Measurements from ENCODE around the gene NCOA1. TPM values are rescaled to one million over a fixed set of nuclear protein-coding genes. Genes with fewer than 3 reads are reported as not detected.

Gene NCOA1
- total RNA-seq, 2 donors from 2014 or later, result 44.2 to 47.1 TPM

GRCh38 chr2:24625728-24626127 lies 134.7 kb downstream of the NCOA1 start:
- Mint-ChIP-seq H3K27me3 (no peaks in the 10 kb centered on the region), H3K4me3 (no peak overlapping the region), H3K36me3 (ENCODE audit: low read depth) (peaks cover 2% of the 10 kb centered on the region), H3K4me1 (peaks cover 37% of the 10 kb centered on the region), H3K27ac (peak overlapping the region; percentile 80)
- H3K9me3 ChIP-seq (ENCODE audit: control insufficient read depth, low read length, poor library complexity, severe bottlenecking), result no peaks in the 10 kb centered on the region
- ATAC-seq (no peak), DNase-seq (no peak)

- Mint-ChIP-seq H3K27ac (peak overlapping the region; percentile 80), H3K4me1 (peaks cover 37% of the 10 kb centered on the region), H3K27me3 (no peaks in the 10 kb centered on the region), H3K4me3 (no peak overlapping the region), H3K36me3 (ENCODE audit: low read depth) (peaks cover 2% of the 10 kb centered on the region)
- no peak for DNase-seq
- ATAC-seq, result no peak
- H3K9me3 ChIP-seq (ENCODE audit: control insufficient read depth, low read length, poor library complexity, severe bottlenecking), result no peaks in the 10 kb centered on the region
These were observed 135.1 kb downstream of the NCOA1 start for GRCh38 chr2:24626131-24626530.

DNA sequence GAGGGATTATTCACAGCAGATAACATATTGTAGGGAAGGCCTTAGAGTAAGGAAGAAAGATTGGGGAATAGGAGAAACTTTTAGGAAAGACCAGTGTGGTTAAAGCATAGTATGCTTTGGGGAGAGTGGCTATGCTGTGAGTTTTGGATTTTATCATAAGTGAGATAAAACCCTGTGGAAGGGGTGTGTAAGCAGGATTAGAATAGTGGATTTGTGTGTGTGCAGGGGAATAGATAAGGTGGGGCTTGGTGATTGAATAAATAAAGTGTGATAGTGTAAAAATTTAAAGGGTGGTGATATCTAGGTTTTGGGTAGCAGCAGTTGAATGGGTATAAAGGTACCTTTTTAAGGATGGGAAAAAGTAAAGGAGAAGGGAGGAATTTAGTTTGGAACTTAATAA lies 137.7 kb downstream of the NCOA1 start:
- H3K4me3 Mint-ChIP-seq, result no peak overlapping the region
- peaks cover 2% of the 10 kb centered on the region for H3K36me3 Mint-ChIP-seq (ENCODE audit: low read depth)
- peak overlapping the region; percentile 32 for H3K27ac Mint-ChIP-seq
- H3K27me3 Mint-ChIP-seq, result no peaks in the 10 kb centered on the region
- ATAC-seq, result no peak
- DNase-seq, result no peak
- H3K4me1 Mint-ChIP-seq, result peaks cover 37% of the 10 kb centered on the region
- no peaks in the 10 kb centered on the region for H3K9me3 ChIP-seq (ENCODE audit: control insufficient read depth, low read length, poor library complexity, severe bottlenecking)

- DNase-seq (no peak), ATAC-seq (no peak)
- no peaks in the 10 kb centered on the region for H3K27me3 Mint-ChIP-seq
- no peak overlapping the region for H3K4me3 Mint-ChIP-seq
- H3K4me1 Mint-ChIP-seq, result peaks cover 21% of the 10 kb centered on the region
- no peak overlapping the region for H3K27ac Mint-ChIP-seq
- H3K9me3 ChIP-seq (ENCODE audit: control insufficient read depth, low read length, poor library complexity, severe bottlenecking), result no peaks in the 10 kb centered on the region
- peaks cover 4% of the 10 kb centered on the region for H3K36me3 Mint-ChIP-seq (ENCODE audit: low read depth)
These were observed 141.1 kb downstream of the NCOA1 start for GRCh38 chr2:24632172-24632571.

GRCh38 chr2:24635181-24635580 lies 144.1 kb downstream of the NCOA1 start:
- Mint-ChIP-seq H3K27me3 (no peaks in the 10 kb centered on the region), H3K27ac (peak overlapping the region; percentile 51), H3K4me3 (no peak overlapping the region), H3K4me1 (peaks cover 15% of the 10 kb centered on the region), H3K36me3 (ENCODE audit: low read depth) (peaks cover 2% of the 10 kb centered on the region)
- no peaks in the 10 kb centered on the region for H3K9me3 ChIP-seq (ENCODE audit: control insufficient read depth, low read length, poor library complexity, severe bottlenecking)
- ATAC-seq, result no peak
- DNase-seq, result no peak

DNA sequence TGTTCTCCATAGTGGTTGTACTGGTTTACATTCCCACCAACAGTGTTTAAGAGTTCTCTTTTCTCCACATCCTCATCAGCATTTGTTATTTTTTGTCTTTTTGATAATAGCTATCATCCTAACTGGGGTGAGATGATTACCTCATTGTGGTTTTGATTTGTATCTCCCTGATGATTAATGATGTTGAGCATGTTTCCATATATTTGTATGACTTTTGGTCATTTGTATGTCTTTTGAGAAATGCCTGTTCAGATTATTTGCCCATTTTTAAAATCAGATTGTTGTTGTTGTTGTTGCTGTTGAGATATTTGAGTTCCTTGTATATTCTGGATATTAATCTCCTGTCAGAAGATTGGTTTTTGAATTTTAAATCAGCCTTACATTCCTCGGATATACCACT lies 147.5 kb downstream of the NCOA1 start:
- Mint-ChIP-seq H3K27ac (no peak overlapping the region), H3K4me3 (no peak overlapping the region), H3K36me3 (ENCODE audit: low read depth) (peaks cover 2% of the 10 kb centered on the region), H3K27me3 (no peaks in the 10 kb centered on the region), H3K4me1 (peaks cover 12% of the 10 kb centered on the region)
- DNase-seq (no peak), ATAC-seq (no peak)
- H3K9me3 ChIP-seq (ENCODE audit: control insufficient read depth, low read length, poor library complexity, severe bottlenecking), result no peaks in the 10 kb centered on the region

GRCh38 chr2:24642351-24642750 lies 151.3 kb downstream of the NCOA1 start:
- ATAC-seq, result no peak
- DNase-seq, result no peak
- H3K36me3 Mint-ChIP-seq (ENCODE audit: low read depth), result peaks cover 5% of the 10 kb centered on the region
- no peak overlapping the region for H3K27ac Mint-ChIP-seq
- no peaks in the 10 kb centered on the region for H3K27me3 Mint-ChIP-seq
- no peak overlapping the region for H3K4me3 Mint-ChIP-seq
- no peaks in the 10 kb centered on the region for H3K9me3 ChIP-seq (ENCODE audit: control insufficient read depth, low read length, poor library complexity, severe bottlenecking)
- peaks cover 10% of the 10 kb centered on the region for H3K4me1 Mint-ChIP-seq

GRCh38 chr2:24643051-24643450 lies 152.0 kb downstream of the NCOA1 start:
- Mint-ChIP-seq H3K27me3 (no peaks in the 10 kb centered on the region), H3K27ac (no peak overlapping the region), H3K4me1 (peaks cover 10% of the 10 kb centered on the region), H3K4me3 (no peak overlapping the region), H3K36me3 (ENCODE audit: low read depth) (peaks cover 5% of the 10 kb centered on the region)
- H3K9me3 ChIP-seq (ENCODE audit: control insufficient read depth, low read length, poor library complexity, severe bottlenecking), result no peaks in the 10 kb centered on the region
- DNase-seq (no peak), ATAC-seq (no peak)

- peaks cover 10% of the 10 kb centered on the region for H3K4me1 Mint-ChIP-seq
- H3K36me3 Mint-ChIP-seq (ENCODE audit: low read depth), result peaks cover 5% of the 10 kb centered on the region
- H3K27me3 Mint-ChIP-seq, result no peaks in the 10 kb centered on the region
- no peak for ATAC-seq
- H3K27ac Mint-ChIP-seq, result no peak overlapping the region
- no peaks in the 10 kb centered on the region for H3K9me3 ChIP-seq (ENCODE audit: control insufficient read depth, low read length, poor library complexity, severe bottlenecking)
- no peak for DNase-seq
- H3K4me3 Mint-ChIP-seq, result no peak overlapping the region
These were observed 153.0 kb downstream of the NCOA1 start for GRCh38 chr2:24644032-24644431.

DNA sequence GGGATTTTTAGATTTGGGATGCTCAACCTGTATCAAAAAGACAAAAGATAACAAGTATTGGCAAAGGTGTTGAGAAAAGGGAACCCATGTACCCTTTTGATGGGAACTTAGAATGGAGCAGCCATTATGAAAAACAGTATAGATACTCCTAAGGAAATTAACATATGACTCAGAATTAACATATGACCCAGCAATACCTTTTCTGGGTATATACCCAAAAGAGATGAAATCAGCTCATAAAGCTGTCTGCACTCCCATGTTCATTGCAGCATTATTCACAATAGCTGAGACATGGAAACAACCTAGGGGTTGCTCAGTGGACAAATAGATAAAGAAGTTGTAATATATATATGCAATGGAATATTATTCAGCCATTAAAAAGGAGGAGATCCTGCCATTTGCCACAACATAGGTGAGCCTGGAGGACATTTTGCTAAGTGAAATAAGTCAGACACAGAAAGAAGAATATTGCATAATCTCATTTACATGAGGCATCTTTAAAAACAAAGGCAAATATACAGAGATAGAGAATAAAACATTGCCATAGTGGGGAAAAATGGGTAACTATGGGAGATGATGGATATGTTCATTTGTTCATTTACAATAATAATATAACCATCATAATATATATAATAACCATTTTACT lies 160.1 kb downstream of the NCOA1 start:
- no peak overlapping the region for H3K4me3 Mint-ChIP-seq
- no peak for ATAC-seq
- peaks cover 12% of the 10 kb centered on the region for H3K4me1 Mint-ChIP-seq
- H3K27ac Mint-ChIP-seq, result no peak overlapping the region
- DNase-seq, result no peak
- H3K9me3 ChIP-seq (ENCODE audit: control insufficient read depth, low read length, poor library complexity, severe bottlenecking), result no peaks in the 10 kb centered on the region
- no peaks in the 10 kb centered on the region for H3K27me3 Mint-ChIP-seq
- H3K36me3 Mint-ChIP-seq (ENCODE audit: low read depth), result peaks cover 6% of the 10 kb centered on the region

DNA sequence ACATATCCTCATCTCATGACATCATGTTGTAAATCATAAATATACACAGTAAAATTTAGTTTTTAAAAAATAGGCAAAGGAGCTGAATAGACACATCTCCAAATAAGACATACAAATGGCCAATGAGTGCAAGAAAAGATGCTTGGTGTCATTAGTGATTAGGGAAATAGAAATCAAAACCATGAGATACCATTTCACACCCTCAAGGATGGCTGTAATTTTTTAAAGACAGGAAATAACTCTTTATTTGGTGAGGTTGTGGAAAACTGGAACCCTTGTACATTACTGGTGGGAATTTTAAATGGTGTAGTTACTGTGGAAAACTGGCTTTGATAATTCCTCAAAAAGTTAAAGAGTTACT lies 160.6 kb downstream of the NCOA1 start:
- no peaks in the 10 kb centered on the region for H3K27me3 Mint-ChIP-seq
- no peak for DNase-seq
- no peak overlapping the region for H3K27ac Mint-ChIP-seq
- H3K4me3 Mint-ChIP-seq, result no peak overlapping the region
- no peak for ATAC-seq
- no peaks in the 10 kb centered on the region for H3K9me3 ChIP-seq (ENCODE audit: control insufficient read depth, low read length, poor library complexity, severe bottlenecking)
- H3K4me1 Mint-ChIP-seq, result peaks cover 12% of the 10 kb centered on the region
- H3K36me3 Mint-ChIP-seq (ENCODE audit: low read depth), result peaks cover 5% of the 10 kb centered on the region

GRCh38 chr2:24652265-24653182 lies 161.5 kb downstream of the NCOA1 start:
- no peak for DNase-seq

DNA sequence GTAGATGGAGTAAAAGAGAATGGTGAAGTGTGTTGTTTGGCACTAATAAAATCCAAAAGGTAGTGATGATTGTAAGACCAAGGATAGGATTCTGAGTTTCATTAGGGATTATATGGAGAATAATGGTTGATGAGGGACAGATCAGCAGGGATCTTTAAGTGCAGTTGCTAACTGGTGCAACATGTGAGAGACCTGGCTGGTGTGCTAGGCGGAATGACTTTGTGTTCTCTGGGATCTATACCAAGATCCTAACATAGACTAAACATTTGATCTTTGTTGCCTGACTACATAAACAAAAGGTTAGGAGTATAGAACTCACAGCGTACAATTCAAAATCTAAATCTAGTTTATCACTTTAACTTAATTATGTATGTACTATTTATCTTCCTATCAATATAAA lies 166.8 kb downstream of the NCOA1 start:
- Mint-ChIP-seq H3K27me3 (no peaks in the 10 kb centered on the region), H3K27ac (no peak overlapping the region), H3K4me1 (peaks cover 20% of the 10 kb centered on the region), H3K36me3 (ENCODE audit: low read depth) (peaks cover 12% of the 10 kb centered on the region), H3K4me3 (no peak overlapping the region)
- no peak for ATAC-seq
- H3K9me3 ChIP-seq (ENCODE audit: control insufficient read depth, low read length, poor library complexity, severe bottlenecking), result no peaks in the 10 kb centered on the region
- DNase-seq, result no peak

More at GRCh38 chr2:24652265-24653182, 161.5 kb downstream of the NCOA1 start:
- H3K9me3 ChIP-seq (ENCODE audit: control insufficient read depth, low read length, poor library complexity, severe bottlenecking), result no peaks in the 10 kb centered on the region
- no peak overlapping the region for H3K27ac Mint-ChIP-seq
- no peaks in the 10 kb centered on the region for H3K27me3 Mint-ChIP-seq
- peaks cover 14% of the 10 kb centered on the region for H3K4me1 Mint-ChIP-seq
- peaks cover 5% of the 10 kb centered on the region for H3K36me3 Mint-ChIP-seq (ENCODE audit: low read depth)
- no peak overlapping the region for H3K4me3 Mint-ChIP-seq
- ATAC-seq, result no peak
